ENCODE data around the gene SLC25A44.

Gene SLC25A44, protein sequence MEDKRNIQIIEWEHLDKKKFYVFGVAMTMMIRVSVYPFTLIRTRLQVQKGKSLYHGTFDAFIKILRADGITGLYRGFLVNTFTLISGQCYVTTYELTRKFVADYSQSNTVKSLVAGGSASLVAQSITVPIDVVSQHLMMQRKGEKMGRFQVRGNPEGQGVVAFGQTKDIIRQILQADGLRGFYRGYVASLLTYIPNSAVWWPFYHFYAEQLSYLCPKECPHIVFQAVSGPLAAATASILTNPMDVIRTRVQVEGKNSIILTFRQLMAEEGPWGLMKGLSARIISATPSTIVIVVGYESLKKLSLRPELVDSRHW

DNA sequence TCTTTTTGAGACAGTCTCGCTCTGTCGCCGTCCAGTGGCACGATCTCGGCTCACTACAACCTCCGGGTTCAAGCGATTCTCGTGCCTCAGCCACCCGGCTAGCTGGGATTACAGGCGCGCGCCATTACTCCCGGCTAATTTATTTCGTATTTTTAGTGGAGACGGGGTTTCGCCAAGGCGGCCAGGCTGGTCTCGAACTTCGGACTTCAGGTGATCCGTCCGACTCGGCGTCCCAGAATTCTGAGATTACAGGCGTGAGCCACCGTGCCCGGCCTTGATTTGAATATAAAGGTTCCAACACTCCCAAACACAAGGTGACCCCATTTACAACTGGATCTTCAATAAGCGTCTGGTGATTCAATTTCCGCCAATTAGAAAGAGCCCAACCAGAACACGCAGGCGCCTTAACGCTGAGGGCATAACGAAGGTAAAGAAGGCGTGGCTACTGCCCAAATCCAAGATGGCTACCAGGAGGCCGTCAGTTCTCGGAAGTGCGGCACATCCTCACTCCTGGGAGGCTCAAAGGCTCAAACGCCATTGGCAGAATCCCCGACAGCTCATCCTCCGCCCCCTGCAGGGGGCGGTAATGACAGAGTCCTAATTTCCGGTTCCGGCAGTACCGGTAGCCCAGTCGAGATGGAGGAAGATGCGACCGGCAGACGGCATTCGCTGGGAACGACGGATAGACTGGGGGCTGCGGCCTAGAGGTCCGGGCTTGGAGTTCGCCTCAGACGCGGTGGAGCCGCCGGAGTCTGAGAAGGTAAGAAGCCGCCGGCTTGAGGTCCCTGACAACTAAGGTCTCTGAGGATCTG is at the start of gene SLC25A44:
SLC25A44 (plus strand) TSS at position 617 of the 812 bp plus-strand sequence. CDS start 5,744 bp downstream, outside the sequence.
- DNase-seq = peak; percentile 95

DNA sequence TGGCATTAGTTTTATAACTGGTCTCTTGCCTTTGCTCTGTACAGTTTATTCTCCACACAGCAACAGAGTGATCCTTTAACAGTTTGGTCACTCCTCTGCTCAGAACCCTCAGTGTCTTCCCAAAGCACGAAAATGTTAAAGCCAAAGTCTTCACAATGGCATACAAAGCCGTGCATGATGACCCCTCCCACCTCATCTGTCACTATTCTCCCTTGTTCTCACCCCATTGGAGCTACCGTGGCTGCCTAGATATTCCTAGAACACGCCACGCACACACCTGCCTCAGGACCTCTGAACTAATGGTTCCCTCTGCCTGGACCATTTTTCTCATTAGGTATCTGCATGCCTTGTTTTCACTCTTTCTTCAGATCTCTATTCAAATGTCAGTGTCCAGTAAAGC is 49.2 kb upstream of the SLC25A44 start:
- DNase-seq = no peak

DNA sequence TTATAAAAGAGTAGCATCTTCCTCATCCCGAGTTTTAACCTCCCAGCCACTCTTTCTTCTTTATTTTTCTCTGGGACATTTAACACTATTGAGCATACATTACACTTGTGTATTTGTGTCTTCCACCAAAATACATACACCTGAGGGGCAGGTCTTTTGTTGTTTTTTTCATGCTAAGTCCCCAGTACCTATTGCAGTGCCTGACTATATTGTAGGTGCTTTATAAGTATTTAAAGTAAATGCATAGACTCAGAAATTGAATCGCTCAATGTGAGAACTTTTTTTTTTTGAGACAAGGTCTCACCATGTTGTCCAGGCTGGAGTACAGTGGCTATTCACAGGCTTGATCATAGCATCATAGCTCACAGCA is 48.3 kb upstream of the SLC25A44 start:
- no peak for DNase-seq

DNA sequence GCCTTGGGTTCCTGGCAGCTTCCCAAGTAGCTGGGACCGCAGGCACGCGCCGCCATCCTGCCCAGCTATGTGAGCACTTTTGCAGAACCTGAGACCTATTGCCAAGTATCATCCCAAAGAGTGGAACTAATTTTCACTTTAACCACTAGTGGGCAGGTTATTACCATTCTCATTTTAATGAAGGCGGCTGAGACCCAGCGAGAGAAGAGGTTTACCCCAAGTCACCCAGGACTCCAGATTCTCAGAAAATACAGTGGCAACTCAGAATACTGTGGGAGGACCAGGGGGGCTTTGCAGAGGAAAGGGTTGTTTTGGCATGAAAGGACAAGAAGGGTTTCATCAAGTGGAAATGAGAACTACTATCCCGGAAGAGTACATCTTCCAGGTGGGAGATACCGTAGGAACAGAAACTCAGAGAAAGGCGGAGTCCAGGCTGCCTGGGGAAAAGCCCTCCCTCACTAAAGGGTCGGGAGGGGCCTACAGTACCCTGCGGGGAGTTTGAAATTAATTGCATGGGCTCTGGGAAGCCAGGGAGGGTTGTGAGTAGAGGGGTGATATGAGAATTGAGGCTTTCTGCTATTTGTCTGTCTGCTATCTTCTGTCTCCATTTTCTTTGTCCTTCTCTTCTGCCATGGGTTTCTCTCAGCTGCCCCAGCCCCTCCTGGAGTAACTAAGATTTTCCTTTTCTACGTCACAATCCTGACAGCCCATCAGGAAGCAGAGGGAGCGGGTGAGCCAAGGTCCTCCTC is 47.7 kb upstream of the SLC25A44 start:
- peak; percentile 40 for DNase-seq

DNA sequence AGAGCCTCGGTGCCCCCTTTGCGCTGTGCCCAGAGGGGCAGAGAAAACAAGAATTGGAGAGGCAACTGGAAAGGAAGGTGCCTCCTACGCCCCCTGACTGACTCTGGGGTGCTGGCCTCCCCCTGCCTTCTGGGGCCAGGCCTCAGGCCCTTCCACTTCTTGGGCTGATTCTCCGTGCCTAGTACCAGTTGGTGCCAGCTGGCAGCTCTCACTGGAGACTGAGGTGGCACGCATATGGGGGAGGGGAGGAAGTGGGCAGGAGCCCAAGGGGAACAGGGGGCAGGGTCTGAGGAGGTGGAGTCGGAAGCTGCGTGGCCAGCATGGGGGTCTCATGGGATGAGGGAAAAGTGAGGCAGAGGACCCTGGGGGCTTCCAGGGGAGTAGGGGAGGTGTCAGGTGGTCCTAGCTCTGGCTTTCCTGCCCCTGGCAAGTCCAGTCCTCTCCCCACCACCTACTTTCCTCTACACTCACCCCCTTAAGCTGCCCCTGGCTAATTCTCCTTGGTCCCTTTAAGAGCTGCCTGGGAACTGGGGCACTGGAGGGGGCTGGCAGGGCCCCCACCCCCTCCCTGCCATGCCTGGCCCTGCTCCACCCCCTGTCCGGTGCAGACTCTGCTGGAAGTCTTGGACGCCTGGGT is 47.0 kb upstream of the SLC25A44 start:
- no peak for DNase-seq

DNA sequence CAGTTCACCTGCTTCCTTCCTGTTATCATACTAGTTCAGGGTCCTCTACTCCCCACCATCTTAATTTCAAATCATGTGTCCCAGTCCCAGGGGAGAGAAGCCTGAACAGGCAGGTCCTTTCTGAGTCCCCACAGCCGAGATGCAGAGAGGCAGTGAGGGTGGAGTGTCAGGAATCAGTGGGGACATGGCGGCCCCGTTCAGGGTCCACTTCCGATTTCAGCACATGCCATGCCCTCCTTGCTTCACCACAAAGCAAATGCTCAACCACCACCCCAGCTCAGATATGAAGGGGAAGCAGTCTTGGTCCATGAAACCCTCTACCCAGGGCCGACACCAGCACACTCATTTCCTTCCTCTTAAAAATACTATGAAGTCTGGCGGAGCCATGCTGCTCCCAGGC is 45.7 kb upstream of the SLC25A44 start:
- DNase-seq = no peak

GRCh38 chr1:156149374-156150332 is 44.3 kb upstream of the SLC25A44 start:
- no peak for DNase-seq

DNA sequence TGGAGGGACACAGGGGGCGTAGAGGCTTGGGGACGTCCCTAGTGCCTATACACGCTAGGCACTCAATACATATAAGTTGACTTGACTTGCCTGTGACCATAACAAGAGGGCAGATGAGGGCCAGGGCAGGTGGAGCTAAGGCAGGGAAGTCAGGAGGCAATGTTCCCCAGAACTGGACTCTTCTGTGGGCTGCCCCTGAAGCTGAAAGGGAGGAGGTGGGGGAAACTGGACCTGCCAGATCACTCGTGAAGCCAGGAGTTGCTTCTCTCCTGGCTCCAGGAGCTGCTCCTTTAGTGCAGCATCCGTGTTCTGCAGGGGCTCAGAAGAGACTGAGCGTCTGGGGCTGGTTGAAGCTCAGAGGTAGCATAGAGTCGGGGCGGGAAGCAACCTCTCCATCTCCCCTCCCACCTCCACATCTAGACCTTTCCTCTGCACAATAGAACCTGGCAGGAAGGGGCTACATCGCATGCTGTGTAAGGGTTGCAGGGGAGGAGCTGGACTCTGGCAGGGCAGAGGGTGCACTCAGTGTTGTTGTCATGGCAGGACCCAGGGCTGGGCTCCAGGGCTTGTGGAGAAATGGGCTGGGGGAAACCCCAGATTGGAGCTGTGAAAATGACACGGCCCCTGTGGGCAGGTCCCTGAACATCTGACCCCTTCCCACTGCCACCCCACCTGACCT is 43.4 kb upstream of the SLC25A44 start:
- DNase-seq = no peak

DNA sequence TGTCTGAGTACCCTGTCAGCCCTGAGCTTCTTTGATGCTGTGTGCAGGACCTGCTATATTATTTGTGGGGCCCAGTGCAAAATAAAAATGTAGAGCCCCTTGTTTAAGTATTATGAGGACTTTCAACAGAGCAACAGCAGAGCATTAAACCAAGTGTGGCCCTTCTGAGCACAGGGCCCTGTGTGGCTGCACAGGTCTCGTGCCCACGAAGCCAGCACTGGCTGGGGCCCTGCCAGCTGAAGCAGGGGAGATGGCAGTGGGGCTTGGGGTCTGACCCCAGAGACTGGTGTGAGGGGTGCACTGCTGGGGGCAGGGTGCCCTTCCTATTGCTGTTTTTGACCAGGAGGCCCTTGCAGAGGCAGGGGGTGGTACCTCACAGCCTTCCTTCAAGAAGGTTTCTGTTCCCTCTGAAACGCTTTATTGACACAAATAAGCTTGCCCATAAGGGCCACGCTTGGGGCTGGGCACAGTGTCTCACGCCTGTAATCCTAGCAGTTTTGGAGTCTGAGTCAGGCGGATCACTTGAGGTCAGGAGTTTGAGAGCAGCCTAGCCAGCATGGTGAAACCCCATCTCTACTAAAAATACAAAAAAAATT is 42.7 kb upstream of the SLC25A44 start:
- DNase-seq = no peak

GRCh38 chr1:156152628-156153027 is 41.3 kb upstream of the SLC25A44 start:
- no peak for DNase-seq

- no peak for DNase-seq
Measured at GRCh38 chr1:156153362-156153761, 40.5 kb upstream of the SLC25A44 start, which contains the start of gene SEMA4A. TSS of gene SEMA4A (plus strand) at chr1:156153585. CDS start at chr1:156154579, 994 bp downstream.

GRCh38 chr1:156154317-156154749 is 39.6 kb upstream of the SLC25A44 start:
- DNase-seq = no peak

DNA sequence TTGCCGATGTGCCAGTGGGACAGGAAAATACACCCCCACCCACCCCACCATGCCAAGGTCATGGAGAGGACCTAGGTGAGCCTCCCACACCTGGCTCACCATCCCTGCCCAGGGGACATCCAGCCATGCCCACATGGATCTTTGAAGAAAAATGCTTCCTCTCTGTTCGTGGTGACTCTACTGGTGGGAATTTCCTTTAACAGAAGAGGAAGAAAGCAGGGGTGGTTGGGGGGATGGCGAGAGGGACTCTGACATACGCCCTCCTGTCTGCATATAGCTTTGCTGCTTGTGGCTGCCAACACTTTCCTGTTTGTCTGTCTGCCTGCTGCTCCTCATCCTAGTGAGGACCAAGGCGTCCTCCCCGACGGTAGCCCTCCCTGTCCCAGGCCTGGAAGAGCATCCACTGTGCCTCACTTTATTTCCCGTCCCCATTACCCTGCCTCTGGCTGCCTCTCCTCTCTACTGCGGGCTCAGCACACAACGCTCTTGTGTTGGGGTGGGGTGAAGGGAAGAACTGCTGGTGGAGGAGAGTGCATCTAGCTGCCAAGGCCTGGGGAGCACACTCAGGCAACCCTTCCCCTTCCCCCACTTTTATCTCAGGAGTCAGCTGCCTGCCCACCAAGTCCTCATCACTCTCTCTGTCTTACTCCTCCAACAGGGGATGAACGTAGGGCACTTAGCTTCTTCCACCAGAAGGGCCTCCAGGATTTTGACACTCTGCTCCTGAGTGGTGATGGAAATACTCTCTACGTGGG is 38.0 kb upstream of the SLC25A44 start:
- no peak for DNase-seq

DNA sequence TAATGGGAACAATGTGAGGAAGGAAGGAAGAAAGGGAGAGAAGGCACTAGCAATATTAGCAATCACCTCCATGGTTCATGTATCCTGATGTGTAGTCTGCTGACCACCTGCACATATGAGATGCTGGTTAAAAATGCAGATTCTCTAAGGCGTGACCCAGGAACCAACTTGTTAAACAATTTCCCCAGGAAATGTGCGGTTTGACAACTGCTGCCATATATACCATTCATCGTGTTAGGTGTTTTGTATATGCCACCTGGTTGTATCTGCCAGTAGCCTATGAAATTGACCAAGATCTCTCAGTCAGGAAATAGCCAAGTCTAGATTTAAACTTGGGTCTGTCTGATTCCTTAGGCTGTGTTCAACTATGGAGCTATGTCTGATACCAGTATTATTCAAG is 36.4 kb upstream of the SLC25A44 start:
- no peak for DNase-seq

DNA sequence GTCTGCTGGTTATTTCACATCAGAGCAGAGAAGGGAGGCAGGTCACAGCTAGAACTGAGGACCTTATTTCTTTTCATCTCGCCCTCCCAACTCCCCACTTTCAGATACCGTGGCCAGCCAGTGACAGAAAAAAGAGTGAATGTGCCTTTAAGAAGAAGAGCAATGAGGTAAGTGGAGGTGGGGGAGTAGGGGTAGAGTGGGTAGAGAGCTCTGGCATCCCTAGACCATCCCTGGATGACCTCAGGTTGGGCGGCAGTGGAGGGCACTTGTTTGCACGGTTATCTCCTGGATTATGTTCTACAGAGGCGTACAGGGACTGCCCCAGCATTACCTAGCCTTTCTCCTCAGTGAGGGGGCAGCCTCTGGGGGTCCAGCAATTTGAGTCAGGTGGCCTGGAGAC is 35.9 kb upstream of the SLC25A44 start:
- DNase-seq = no peak

GRCh38 chr1:156160000-156160742 is 33.7 kb upstream of the SLC25A44 start:
- DNase-seq = no peak

DNA sequence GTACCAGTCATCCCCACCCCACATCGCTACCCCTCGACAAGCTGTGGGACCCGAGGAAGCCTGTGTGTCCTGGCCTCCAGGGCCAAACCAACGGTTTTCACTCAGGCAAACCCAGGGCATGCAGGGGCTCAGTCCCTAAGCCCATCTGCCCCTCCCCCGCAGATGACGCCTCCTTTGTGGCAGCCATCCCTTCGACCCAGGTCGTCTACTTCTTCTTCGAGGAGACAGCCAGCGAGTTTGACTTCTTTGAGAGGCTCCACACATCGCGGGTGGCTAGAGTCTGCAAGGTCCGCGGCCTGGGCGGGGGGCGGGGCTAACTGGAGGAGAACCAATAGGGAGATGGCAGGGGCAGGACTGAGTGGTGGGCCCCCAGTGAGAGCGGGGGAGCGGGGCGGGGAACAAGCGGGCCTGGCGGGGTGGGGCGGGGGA is 33.1 kb upstream of the SLC25A44 start:
- DNase-seq = peak; percentile 71

DNA sequence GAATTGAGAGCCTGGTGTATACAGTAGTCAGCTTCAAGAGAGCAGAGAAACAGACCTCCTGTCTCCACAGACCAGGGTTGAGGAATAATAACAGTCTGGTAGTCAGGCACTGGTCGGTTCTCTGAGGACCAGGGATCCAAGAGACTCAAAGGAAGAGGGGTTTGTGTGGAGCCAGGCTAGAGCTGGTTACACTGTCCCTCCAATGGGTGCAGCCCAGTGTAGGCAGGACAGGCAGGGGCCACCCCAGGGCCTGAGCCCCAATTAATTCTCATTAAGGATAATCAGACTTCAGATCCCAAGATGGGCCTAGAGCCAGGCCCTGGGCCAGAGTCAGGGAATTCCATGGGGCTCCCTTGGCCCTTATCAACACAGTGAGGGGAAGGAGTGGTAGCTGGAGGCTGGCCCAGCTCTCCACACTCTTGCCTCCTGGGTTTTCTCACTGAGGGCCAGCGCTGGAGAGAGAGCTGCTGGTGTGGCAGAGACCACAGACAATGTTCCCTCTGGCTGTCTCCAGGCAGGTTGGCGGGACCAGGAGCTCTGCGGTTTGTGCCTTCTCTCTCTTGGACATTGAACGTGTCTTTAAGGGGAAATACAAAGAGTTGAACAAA is 31.4 kb upstream of the SLC25A44 start:
- DNase-seq = no peak

- DNase-seq = no peak
Measured at GRCh38 chr1:156163712-156164111, 30.2 kb upstream of the SLC25A44 start.
